ENCODE results near the gene EFNA5. TPM values are rescaled to one million over a fixed set of nuclear protein-coding genes. Genes with fewer than 3 reads are reported as not detected.

EFNA5 gene
- total RNA-seq, 1 experiment from 2014 or later, result 0.22 TPM

DNA sequence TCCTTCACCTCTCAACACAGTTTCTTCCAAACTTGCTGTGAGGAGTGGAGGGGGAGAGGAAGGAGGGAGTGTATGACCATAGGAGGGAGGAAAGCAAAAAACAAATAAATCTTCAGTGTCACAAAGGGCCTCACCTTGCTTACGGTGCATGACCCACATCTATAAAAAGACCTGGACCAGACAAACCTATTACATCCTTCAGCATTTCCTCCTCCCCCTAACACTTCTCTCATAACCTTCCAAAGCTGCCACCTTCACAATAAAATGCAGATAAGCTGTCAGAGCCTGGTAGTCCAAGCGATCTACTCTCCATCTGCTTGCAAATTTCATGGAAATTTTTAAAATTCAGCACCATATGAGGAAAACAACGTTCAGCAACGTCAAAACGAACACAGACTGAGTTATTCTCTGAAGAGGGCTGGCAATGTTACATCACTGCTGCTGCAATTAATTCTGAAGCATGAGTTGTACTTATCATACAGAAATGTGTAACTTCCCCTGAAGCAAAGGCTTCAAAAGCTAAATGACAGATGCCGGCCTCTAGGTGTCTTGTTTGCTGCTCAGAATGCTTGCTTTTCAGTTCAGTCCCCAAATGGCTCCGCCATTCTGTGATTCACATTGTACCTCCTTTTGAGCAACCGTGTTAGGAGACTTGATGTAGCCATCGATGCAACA lies 62.9 kb downstream of the EFNA5 start (continued):
- TF ChIP-seq SRF (IDR thresholded peaks at IDR 0.05; ENCODE audit: low read depth), result no peak
- no peak for TF ChIP-seq TCF7L2 (IDR thresholded peaks at IDR 0.05; ENCODE audit: borderline replicate concordance, extremely low read depth, insufficient read depth, insufficient read length)
- no peak for TF ChIP-seq ZFX (IDR thresholded peaks at IDR 0.05)
- no peak for TF ChIP-seq POLR2AphosphoS5 (IDR thresholded peaks at IDR 0.05; ENCODE audit: low read depth, low read length)
- no peak for TF ChIP-seq JUND (IDR thresholded peaks at IDR 0.05)
- TF ChIP-seq ZNF274 (IDR thresholded peaks at IDR 0.05; ENCODE audit: low read depth, low read length), result no peak

DNA sequence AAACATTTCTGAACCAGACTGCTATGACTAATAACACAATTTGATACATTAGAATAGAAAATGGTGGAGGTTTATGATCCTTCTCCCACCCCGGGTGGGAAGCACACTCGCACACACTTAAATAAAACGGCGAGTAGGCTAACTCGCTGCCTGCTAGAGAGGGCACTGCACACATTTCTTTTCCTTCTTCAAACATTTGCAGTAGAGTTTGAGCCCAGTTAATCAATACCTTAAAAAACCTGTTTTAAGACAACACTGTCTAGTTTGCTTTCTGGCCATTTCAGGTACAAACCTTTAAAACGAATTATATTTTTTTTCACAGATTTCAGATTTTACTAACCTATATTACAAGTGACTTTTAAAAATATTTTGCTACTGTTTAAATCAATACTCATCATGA lies 63.5 kb downstream of the EFNA5 start:
- Histone ChIP-seq H4K20me1 (ENCODE audit: insufficient read depth) (no peaks in the 10 kb centered on the region), H3K4me2 (ENCODE audit: low read length) (no peak overlapping the region), H3K4me3 (replicated peaks in 1 of 2; ENCODE audit: low read depth in 1 of 2, low read length in 2 of 2) (no peak overlapping the region), H3K27ac (ENCODE audit: low read depth, low read length) (no peak overlapping the region), H3K9me2 (ENCODE audit: insufficient read depth) (no peaks in the 10 kb centered on the region), H2AFZ (ENCODE audit: low read depth, low read length, poor library complexity, severe bottlenecking) (no peak overlapping the region), H3K9me3 (ENCODE audit: control insufficient read depth in 1 of 2, insufficient read depth in 1 of 2, low read depth in 1 of 2, low read length in 2 of 2) (no peaks in the 10 kb centered on the region), H3K27me3 (ENCODE audit: insufficient read depth, low read length) (no peaks in the 10 kb centered on the region), H3K4me1 (ENCODE audit: control insufficient read depth in 1 of 2, insufficient read depth in 2 of 2, low read length in 2 of 2) (no peaks in the 10 kb centered on the region), H3K79me2 (ENCODE audit: insufficient read depth, low read length) (no peaks in the 10 kb centered on the region), H3K36me3 (ENCODE audit: control insufficient read depth in 1 of 2, insufficient read depth in 2 of 2, low read length in 2 of 2) (no peaks in the 10 kb centered on the region), H3K9ac (ENCODE audit: low read length) (no peak overlapping the region)
- intact Hi-C loops (cut with micrococcal nuclease), result no loop called here
- DNase-seq (ENCODE audit: low read depth, low spot score), result no peak
- POLR2A ChIA-PET, result no interaction called here
- TF ChIP-seq EZH2 (IDR thresholded peaks at IDR 0.05), result no peak
- TF ChIP-seq ZFX (IDR thresholded peaks at IDR 0.05), result no peak
- no peak for TF ChIP-seq ELF1 (IDR thresholded peaks at IDR 0.05; ENCODE audit: borderline replicate concordance, low read depth)
- BruUV-seq (replicated peaks), result no TSS peak
- ATAC-seq, result no peak
- RAD21 ChIA-PET (ENCODE audit: low non-redundant PET in 1 of 2, low total read pairs in 2 of 2, uncharacterized antibody in 2 of 2, unreplicated experiment in 2 of 2), result interaction anchor here in 1 of 2 experiments (0.6 kb wide), 1 partner anchor 582 kb away, joined by 5 read pairs; no protein-coding TSS in a partner anchor
- CTCF ChIA-PET, result no interaction called here

DNA sequence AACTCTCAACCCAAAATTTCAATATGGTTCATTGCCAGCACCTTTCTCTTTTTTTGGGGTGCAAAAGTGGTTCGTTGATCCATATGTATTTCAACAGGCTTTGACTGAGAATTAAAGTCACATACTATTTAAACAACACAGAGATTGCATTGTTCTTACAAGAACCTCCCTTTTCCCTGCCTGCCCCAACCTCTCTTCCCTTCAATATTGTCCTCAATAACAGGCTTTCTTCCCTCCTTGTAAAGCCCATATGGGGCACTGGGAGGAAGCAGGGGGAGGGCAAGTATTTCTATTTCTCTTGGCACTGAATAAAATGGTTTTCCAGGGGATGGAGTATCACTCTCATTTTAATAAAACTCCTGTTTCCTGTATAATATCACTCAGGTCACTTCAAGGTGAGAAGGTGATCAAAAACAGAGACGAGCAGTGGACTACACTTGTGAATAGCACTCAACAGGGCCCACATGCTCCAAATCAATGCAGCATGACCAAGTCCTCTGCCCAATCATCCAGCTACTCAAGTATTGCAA lies 65.1 kb downstream of the EFNA5 start:
- POLR2A ChIA-PET, result no interaction called here
- ATAC-seq, result no peak
- H3K4me3 ChIP-seq (replicated peaks in 1 of 2; ENCODE audit: low read depth in 1 of 2, low read length in 2 of 2), result no peak overlapping the region

More for the DNA sequence above, 65.1 kb downstream of the EFNA5 start:
- no peaks in the 10 kb centered on the region for H3K36me3 ChIP-seq (ENCODE audit: control insufficient read depth in 1 of 2, insufficient read depth in 2 of 2, low read length in 2 of 2)
- no peaks in the 10 kb centered on the region for H3K4me1 ChIP-seq (ENCODE audit: control insufficient read depth in 1 of 2, insufficient read depth in 2 of 2, low read length in 2 of 2)
- no peak overlapping the region for H3K4me2 ChIP-seq (ENCODE audit: low read length)
- ChIA-PET CTCF (interaction anchor here (0.7 to 1.3 kb wide), 2 partner anchors 28 to 36 kb away, joined by 3 read pairs; no protein-coding TSS in a partner anchor), RAD21 (ENCODE audit: low non-redundant PET in 1 of 2, low total read pairs in 2 of 2, uncharacterized antibody in 2 of 2, unreplicated experiment in 2 of 2) (no interaction called here)
- no peaks in the 10 kb centered on the region for H4K20me1 ChIP-seq (ENCODE audit: insufficient read depth)
- no peaks in the 10 kb centered on the region for H3K79me2 ChIP-seq (ENCODE audit: insufficient read depth, low read length)
- no peak overlapping the region for H2AFZ ChIP-seq (ENCODE audit: low read depth, low read length, poor library complexity, severe bottlenecking)
- TF ChIP-seq ZFX (IDR thresholded peaks at IDR 0.05) (no peak), POLR2A (IDR thresholded peaks at IDR 0.05; ENCODE audit: borderline replicate concordance, extremely low read depth, insufficient read depth, insufficient read length) (no peak), SIN3A (IDR thresholded peaks at IDR 0.05; ENCODE audit: low read depth) (no peak)
- TF ChIP-seq, protein P1, sequence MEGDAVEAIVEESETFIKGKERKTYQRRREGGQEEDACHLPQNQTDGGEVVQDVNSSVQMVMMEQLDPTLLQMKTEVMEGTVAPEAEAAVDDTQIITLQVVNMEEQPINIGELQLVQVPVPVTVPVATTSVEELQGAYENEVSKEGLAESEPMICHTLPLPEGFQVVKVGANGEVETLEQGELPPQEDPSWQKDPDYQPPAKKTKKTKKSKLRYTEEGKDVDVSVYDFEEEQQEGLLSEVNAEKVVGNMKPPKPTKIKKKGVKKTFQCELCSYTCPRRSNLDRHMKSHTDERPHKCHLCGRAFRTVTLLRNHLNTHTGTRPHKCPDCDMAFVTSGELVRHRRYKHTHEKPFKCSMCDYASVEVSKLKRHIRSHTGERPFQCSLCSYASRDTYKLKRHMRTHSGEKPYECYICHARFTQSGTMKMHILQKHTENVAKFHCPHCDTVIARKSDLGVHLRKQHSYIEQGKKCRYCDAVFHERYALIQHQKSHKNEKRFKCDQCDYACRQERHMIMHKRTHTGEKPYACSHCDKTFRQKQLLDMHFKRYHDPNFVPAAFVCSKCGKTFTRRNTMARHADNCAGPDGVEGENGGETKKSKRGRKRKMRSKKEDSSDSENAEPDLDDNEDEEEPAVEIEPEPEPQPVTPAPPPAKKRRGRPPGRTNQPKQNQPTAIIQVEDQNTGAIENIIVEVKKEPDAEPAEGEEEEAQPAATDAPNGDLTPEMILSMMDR (IDR thresholded peaks at IDR 0.05 in 2 of 3, conservative IDR thresholded peaks at IDR 0.05 in 1 of 3; ENCODE audit: borderline replicate concordance in 1 of 3, insufficient read depth in 1 of 3, low read depth in 2 of 3, low read length in 2 of 3), result no peak
- no peak overlapping the region for H3K27ac ChIP-seq (ENCODE audit: low read depth, low read length)
- H3K9me2 ChIP-seq (ENCODE audit: insufficient read depth), result no peaks in the 10 kb centered on the region
- H3K9ac ChIP-seq (ENCODE audit: low read length), result no peak overlapping the region
- H3K27me3 ChIP-seq (ENCODE audit: insufficient read depth, low read length), result no peaks in the 10 kb centered on the region
- no peak for DNase-seq (ENCODE audit: low read depth, low spot score)
- no peaks in the 10 kb centered on the region for H3K9me3 ChIP-seq (ENCODE audit: control insufficient read depth in 1 of 2, insufficient read depth in 1 of 2, low read depth in 1 of 2, low read length in 2 of 2)
- intact Hi-C loops (cut with micrococcal nuclease), result no loop called here
- no TSS peak for BruUV-seq (replicated peaks)
